ENCODE measurements around the gene MGAT5. TPM values are rescaled to one million over a fixed set of nuclear protein-coding genes. Genes with fewer than 3 reads are reported as not detected.

Gene MGAT5
- total and polyA plus RNA-seq, 7 experiments from 2014 or later, result 5.3 to 48.0 (median 40.0) TPM

DNA sequence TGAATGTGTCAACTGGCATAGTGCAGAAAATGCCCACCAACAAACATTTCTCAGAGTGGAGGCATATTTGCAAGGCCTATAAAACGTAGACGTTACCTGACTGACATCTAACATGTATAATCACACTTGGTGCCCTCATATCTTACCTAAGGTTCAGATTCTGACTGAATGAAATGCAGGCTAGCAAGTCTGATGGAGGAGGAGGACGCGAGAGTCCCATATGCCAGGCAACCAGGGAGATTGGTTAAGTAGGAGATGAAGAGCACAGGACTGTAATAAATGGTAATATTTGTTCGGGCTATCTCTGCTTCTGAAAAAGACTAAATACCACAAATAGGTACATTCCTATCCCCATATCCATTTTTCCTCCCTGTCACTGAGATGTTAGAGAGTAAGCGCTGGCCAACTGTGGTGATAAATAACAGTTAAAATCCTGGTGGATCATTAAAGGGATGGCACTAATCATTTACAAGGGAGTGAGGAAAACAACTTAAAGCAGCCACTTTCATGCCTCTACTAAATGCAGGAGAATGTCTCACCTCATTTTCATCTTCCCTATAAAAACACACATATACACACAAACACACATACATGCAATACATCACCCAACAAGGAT lies 247.7 kb downstream of the MGAT5 start:
- ChIA-PET POLR2A (no interaction called here), CTCF (no interaction called here)
- Mint-ChIP-seq H3K27ac (no peak overlapping the region), H3K36me3 (no peaks in the 10 kb centered on the region), H3K9me3 (peaks cover 0 to 4% (median 0%) of the 10 kb centered on the region in 11 donors), H3K27me3 (peaks cover 0 to 4% (median 0%) of the 10 kb centered on the region in 5 donors), H3K4me3 (no peak overlapping the region), H3K4me1 (no peaks in the 10 kb centered on the region)
- Histone ChIP-seq H3K27me3 (ENCODE audit: control insufficient read depth in 2 of 2, insufficient read depth in 2 of 2, low read length in 2 of 2) (no peaks in the 10 kb centered on the region), H3K36me3 (ENCODE audit: control insufficient read depth in 2 of 3, insufficient read depth in 3 of 3, low read length in 3 of 3) (no peaks in the 10 kb centered on the region), H3K27ac (ENCODE audit: low read depth, low read length) (no peak overlapping the region), H3K4me1 (ENCODE audit: control insufficient read depth in 2 of 2, insufficient read depth in 2 of 2, low read length in 2 of 2) (no peaks in the 10 kb centered on the region), H3K4me3 (ENCODE audit: low read length) (no peak overlapping the region), H3K9me3 (ENCODE audit: control insufficient read depth in 2 of 3, low read length in 3 of 3) (no peaks in the 10 kb centered on the region)
- intact Hi-C loops (cut with micrococcal nuclease), result no loop called here
- DNase-seq, result no peak
- ATAC-seq, result no peak

- Mint-ChIP-seq H3K27me3 (peaks cover 0 to 4% (median 0%) of the 10 kb centered on the region in 5 donors), H3K9me3 (peaks cover 0 to 4% (median 0%) of the 10 kb centered on the region in 11 donors), H3K27ac (no peak overlapping the region), H3K4me1 (no peaks in the 10 kb centered on the region), H3K36me3 (no peaks in the 10 kb centered on the region), H3K4me3 (no peak overlapping the region)
- Histone ChIP-seq H3K4me1 (ENCODE audit: control insufficient read depth in 2 of 2, insufficient read depth in 2 of 2, low read length in 2 of 2) (no peaks in the 10 kb centered on the region), H3K27me3 (ENCODE audit: control insufficient read depth in 2 of 2, insufficient read depth in 2 of 2, low read length in 2 of 2) (no peaks in the 10 kb centered on the region), H3K9me3 (ENCODE audit: control insufficient read depth in 2 of 3, low read length in 3 of 3) (no peaks in the 10 kb centered on the region), H3K27ac (ENCODE audit: low read depth, low read length) (no peak overlapping the region), H3K4me3 (ENCODE audit: low read length) (no peak overlapping the region), H3K36me3 (ENCODE audit: control insufficient read depth in 2 of 3, insufficient read depth in 3 of 3, low read length in 3 of 3) (no peaks in the 10 kb centered on the region)
- no peak for ATAC-seq
- ChIA-PET CTCF (no interaction called here), POLR2A (no interaction called here)
- DNase-seq, result no peak
- intact Hi-C loops (cut with micrococcal nuclease), result no loop called here
Observed at GRCh38 chr2:134502104-134502503, 248.2 kb downstream of the MGAT5 start.

All from naive thymus-derived CD4-positive, alpha-beta T cell (primary cell).